AG08395 (cell line): ENCODE measurements around the gene MED15.
A peak's percentile ranks its signal among the peaks of the same experiment; 100 is the strongest.
"Not testable (repeated sequence)": the region's sequence is repeated elsewhere in the genome, so short reads cannot be mapped to it uniquely, and the experiment has no call there.

Experiments
- DNase-seq: peaks from one replicate; pipeline ENCODE4 v3.0.0; 2012; ENCODE audit warnings: mixed read lengths, low spot score

MED15 gene

DNA sequence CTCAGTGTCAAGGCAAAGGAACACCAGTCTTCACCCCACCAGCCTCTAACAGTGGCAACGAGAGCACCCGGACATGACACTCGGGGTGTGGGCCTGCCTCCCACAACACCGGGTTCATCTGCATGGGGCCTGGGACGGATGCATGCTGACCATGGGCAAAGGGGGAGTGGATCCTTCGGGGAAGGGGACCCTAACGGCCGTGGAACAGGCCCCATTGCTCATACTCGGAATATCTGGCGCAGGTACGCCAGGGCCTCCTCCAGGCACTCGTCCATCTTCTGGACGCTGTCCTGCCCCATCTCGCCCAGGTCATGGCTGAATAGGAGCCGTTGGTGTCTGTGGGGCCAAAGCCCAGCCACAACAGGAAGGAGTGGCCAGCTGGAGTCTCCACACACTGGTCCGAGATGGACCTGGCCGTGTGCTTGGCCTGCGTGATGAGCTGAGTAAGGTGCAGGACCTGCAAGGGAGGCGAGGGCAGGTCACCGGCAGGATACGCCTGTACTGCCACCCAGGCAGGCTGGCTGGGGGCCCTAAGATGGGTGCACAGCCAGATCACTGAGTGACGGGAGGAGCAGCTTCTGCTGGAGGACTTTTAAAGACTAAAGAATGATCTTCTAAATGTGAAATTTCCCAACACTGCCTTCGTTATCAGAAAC is 96.8 kb downstream of the MED15 start:
- no peak for DNase-seq

DNA sequence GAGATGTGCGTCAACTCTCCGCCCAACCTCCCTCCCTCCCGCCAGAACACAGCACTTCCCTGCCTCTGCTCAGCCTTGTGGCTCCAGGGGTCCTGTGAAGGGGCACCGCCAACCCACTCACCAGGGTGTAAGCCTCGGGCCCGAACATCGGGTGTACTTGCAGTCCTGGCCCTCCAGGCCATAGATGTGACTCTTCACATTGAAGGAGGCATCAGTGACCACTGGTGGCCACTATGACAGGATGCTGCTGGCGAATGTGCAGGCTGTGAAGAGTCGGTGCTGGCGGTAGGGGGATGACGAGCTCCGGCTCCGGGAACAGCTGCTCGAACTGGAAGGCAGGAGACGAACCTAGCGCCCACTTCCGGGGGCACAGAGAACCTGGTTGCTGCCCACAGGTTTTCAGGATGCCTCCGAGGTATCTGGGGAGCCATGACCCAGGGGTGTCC is 97.4 kb downstream of the MED15 start:
- DNase-seq, result no peak

GRCh38 chr22:20605328-20605727 is 97.9 kb downstream of the MED15 start:
- no peak for DNase-seq

GRCh38 chr22:20606041-20606783 is 98.8 kb downstream of the MED15 start:
- peak; percentile 62 for DNase-seq

DNA sequence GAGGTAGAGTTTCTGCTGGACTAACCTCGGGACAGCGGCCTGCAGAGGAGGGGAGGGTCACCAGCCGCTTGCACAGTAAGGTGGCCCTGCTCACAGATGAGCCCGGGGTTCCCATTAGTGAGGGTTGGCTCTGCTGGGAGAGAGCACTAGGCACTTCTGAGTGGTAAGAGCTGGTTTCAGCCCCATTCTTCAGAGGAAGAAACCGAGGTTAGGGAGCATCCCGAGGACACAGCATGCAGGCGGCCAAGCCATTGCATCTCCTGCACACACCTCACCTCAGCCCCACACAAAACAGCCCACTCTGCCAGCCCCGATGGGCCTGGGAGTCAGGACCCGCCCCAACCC is 99.3 kb downstream of the MED15 start:
- no peak for DNase-seq

DNA sequence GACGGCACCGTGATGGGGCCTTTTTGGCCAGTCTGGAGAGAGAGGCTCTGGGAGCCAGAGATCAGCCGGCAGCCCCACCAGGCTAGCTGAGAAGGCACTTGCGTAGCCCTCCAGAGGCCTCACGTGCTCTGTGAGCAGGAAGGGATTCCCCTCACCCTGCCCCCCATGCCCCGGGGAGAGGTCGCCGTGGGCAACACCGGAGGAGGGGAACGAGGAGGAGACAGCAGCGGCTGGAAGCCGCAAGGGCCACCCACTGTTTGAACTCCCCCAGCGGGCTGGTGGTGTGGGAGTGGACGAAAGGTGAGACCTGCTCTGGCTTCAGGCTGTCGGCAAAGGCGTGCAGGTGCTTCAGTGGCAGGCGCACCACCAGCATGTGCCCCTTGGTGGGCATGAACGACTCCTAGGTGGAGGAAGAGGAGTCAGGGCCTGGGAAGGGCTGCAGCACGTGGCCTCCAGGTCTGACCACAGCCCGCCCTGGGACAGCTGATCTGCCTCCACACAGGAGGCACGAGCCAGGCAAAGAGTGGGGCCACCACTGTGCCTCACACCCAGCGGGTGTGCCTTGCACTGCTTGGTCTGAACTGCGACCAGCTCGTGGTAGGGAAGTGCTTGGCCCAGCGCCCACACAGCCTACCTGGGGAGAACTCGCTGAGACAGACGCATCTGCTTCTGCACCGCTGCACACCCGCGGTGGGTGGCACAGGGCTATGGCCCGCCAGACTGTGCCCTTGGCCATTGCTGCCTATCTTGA is 99.9 kb downstream of the MED15 start:
- no peak for DNase-seq

DNA sequence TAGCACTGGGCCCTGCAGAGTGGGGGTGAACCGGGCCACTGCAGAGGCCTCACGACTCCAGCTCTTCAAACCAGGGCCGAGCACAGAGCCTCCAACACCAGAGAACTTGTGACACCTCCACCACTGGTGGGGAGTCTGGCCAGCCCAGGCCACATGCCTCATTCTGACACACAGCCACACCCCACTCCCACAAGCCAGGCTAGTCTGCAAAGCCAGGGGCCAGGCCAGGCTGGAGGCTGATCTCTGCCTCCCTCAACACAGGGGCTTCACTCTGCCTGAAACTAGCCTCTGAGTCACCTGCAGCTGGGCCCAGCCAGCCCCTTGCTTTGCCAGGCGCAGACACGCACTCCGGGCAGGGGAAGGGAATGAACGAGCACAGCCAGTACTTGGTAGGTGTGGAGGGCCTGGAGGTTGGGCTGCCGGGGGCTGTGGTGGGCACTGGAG is 102.9 kb downstream of the MED15 start:
- DNase-seq, result no peak

GRCh38 chr22:20610757-20611156 is 103.3 kb downstream of the MED15 start:
- no peak for DNase-seq

DNA sequence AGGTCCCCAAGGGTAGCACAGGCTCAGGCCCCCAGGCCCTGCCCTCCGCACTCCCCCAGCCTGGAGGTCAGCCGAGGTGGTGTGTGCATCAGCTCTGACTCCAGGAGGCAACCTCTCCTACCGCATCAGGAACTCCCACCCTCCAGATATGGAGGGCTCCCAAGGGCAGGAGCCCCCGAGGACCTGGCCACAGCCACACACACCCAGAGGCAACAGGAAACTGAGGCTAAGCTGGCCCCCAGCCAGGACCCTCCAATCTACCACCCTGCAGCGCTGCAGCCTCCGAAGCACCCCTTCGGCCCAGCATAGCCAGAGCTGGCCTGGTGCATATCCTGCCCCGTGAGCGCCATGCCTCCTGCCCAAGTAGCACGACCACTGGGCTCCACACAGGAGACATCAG is 104.0 kb downstream of the MED15 start:
- no peak for DNase-seq

- DNase-seq, result no peak
Measured at GRCh38 chr22:20613301-20613700, 105.9 kb downstream of the MED15 start.

- no peak for DNase-seq
Measured at GRCh38 chr22:20615021-20615420, 107.6 kb downstream of the MED15 start.

DNA sequence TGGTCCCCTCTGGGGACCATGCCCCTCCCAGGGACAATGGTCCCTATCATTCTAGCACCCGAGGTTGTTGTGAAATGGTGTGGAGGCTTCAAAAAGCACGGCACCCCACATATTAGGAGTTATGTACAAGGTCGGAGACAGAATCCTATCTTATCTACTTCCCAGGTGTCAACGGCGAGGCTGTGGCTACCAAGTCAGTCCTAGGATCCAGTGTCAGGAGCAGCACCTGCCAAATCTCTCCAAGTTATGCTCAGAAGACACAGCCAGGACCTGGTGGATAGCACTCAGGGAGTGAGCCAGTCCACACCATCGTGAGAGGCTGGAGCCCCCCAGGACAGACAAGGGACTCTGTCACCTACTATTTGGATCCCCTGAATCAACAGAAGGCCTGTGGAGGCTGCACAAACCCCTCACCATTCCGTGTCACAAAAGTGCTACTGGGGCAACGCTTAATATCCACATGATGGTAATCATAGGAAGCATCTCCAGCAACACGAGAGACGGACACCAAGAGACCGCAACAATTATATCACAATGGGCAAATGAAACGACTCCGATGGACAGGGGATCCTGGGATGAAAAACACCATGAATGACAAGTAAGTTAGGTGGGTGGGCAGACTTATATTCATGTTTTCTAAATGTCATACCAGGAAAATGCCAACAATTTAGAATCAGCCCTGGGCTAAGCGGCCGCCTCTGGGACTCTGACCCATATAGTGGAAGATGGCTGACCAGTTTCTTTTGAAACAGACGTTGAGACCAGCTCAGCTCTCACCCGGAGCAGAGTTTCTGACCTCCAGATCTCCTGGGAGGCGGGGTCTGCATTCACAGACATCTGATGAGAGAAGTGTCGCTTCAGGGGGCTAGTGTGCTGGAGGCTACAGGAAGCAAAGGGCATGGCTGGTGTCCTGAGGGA is 108.4 kb downstream of the MED15 start:
- DNase-seq, result no peak

DNA sequence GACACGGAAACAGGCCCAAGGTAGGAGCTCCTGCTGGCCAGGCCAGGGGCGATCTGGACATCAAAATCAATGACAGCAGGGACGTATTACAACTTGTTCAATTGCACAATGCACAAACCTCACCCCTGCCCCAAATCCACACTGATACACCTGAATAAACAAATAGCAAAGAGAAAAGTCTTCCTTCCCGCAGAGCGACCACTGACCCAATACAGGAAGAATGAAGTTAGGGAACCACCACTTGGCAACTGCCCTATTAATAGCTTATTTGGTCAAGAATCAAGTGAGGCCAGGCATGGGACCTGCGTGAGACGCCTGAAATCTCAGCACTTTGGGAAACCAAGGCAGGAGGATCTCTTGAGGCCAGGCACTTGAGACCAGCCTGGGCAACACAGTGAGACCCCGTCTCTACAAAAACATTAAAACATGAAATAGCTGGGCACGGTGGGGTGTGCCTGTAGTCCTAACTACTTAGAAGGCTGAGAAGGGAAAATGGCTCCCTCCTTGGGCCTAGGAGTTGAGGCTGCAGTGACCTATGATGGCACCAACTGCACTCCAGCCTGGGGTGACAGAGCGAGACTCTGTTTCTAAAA is 109.1 kb downstream of the MED15 start:
- DNase-seq, result no peak

DNA sequence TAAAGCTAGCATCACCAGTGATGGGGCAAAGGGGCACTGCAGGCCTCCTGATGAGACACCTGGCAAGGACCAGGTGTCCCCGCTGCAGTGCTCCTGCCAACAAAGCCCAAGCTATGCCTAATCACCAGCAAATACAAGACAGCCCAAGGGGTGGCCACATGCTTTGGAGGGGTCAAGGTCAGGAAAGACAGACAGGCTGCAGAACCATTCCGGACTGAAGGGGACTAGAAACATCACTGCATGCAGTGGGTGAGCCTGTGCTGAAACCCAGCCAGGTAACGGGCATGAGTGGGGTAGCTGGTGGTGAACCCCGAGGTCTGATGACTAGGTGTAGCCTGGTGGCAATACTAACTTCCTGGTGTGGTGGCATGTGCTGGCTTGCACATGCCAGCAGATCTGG is 111.1 kb downstream of the MED15 start:
- no peak for DNase-seq

DNA sequence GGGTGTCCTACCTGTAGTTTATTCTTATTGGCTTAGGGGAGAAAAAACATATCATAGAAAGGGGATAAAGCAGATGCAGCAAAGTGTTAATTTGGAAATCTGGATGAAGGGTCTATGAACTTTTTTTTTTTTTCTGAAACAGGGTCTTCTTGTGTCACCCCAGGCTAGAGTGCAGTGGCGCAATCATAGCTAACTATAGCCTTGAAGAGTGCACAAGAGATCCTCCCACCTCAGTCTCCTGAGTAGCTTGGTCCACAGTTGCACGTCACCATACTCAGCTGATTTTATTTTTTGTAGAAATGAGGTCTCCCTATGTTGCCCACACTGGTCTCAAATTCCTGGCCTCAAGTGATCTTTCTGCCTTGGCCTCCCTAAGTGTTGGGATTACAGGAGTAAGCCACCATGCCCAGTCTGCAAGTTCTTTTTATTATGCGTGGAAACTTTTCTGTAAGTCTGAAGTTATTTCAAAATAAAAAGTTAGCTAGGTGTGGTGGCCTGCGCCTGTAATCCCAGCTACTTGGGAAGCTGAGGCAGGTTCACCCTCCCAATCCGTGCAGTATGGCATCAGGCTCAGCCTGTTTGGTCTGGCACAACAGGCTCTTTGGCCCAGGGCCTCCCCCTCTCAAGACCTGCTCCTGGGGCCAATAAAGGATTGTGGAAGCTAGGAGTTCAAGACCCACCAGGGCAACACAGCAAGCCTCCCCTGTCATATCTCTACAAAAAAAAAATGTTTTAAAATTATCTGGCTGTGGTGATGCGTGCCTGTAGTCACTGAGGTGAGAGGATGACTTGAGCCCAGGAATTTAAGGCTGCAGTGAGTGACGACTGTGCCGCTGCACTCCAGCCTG is 111.9 kb downstream of the MED15 start:
- no peak for DNase-seq

GRCh38 chr22:20619893-20620194 is 112.4 kb downstream of the MED15 start:
- not testable (repeated sequence) for DNase-seq

DNA sequence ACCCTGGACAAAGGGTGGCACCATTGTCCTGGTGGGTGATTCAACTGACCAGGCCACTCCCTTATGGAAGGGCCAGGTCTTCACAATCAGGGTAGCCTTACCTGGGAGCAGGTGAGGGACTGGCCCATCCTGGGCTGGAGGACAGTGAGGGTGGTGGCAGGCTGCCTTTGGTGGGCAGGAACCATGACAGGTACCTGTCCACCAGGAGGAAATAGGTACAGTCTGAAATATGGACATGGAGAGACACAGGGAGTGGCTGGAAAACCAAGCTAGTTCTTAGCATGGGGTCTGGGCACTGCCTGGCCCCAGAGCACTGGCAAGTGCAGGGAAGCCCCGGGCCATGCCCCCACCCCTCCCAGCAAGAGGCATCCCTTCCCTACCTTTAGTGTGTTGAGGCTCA is 113.8 kb downstream of the MED15 start:
- DNase-seq, result no peak

DNA sequence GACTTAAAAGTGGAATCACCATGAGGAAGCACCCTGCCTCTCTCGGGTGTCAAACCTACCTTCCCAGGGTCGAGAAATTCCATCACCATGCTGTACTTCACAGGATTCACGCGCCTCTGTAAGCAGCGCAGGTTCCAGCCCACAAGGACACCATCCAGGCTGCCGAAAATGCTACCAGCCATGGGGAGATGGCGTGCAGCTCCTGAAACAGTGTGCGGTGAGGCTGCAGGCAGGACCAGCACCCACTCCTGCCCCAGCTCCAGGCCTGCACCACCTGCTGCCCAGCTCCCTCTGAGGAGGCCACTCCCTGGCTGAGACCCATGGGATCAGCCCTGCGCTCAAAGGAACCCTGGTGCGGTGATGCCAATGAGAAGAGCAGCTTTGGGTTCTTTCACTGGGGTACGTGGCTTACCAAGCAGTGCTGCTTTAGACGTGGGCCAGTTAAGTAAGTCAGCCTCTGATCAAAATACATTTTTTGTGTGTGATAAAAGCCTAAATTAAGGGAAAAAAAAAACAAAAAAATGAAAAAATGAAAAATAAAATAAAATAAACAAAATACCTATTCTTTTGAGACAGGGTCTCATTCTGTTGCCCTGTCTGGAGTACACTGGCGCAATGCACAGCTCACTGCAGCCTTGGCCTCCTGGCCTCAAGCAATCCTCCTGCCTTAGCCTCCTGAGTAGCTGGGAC is 115.4 kb downstream of the MED15 start:
- no peak for DNase-seq

GRCh38 chr22:20624161-20624616 is 116.8 kb downstream of the MED15 start:
- DNase-seq, result peak; percentile 14

DNA sequence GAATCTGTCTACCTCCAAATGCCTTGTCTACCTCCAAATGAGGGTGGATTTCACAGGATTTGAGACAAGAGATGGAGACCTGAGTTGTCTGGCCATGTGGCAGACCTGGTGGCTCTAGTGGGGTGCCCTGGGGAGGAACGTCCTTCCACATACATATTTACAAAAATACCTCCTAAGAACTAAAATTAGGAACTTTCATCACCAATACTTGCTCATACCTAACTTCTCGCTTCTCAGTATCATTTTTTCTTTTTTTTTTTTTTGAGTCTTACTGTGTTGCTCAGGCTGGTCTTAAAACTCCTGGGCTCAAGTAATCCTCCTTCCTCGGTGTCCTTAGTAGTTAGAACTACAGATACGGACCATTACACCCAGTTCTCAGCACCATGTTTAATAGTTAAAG is 117.9 kb downstream of the MED15 start:
- no peak for DNase-seq
